IPS-20b (cell line): ENCODE measurements around the gene HRAS.
A peak's percentile ranks its signal among the peaks of the same experiment; 100 is the strongest.
"Not testable (repeated sequence)": the region's sequence is repeated elsewhere in the genome, so short reads cannot be mapped to it uniquely, and the experiment has no call there.

ENCODE experiments used
- H3K27ac ChIP-seq: one replicate; pipeline ENCODE4 v1.5.1; 2013; ENCODE audit warnings: low read length
- H3K27me3 ChIP-seq: 2 replicates; pipeline ENCODE4 v1.6.1; 2013; ENCODE audit warnings: mild to moderate bottlenecking, low read length, inconsistent platforms; ENCODE audit not compliant: insufficient read depth
- H3K36me3 ChIP-seq: 2 replicates; pipeline ENCODE4 v1.6.1; 2013; ENCODE audit warnings: low read depth, mild to moderate bottlenecking, inconsistent platforms, low read length, moderate library complexity; ENCODE audit not compliant: insufficient read depth
- H3K4me1 ChIP-seq: 2 replicates; pipeline ENCODE4 v1.6.1; 2013; ENCODE audit warnings: mild to moderate bottlenecking, control low read depth, inconsistent platforms, low read length, moderate library complexity; ENCODE audit not compliant: insufficient read depth
- H3K4me3 ChIP-seq: 2 replicates; pipeline ENCODE4 v1.5.1; 2013; ENCODE audit warnings: mild to moderate bottlenecking, low read length, inconsistent platforms
- H3K9ac ChIP-seq: 2 replicates; pipeline ENCODE4 v1.6.1; 2013; ENCODE audit warnings: low read depth, mild to moderate bottlenecking, inconsistent platforms, low read length, moderate library complexity
- H3K9me3 ChIP-seq: 2 replicates; pipeline ENCODE4 v1.6.1; 2013; ENCODE audit warnings: mild to moderate bottlenecking, low read depth, low read length, inconsistent platforms; ENCODE audit not compliant: insufficient read depth

HRAS gene

DNA sequence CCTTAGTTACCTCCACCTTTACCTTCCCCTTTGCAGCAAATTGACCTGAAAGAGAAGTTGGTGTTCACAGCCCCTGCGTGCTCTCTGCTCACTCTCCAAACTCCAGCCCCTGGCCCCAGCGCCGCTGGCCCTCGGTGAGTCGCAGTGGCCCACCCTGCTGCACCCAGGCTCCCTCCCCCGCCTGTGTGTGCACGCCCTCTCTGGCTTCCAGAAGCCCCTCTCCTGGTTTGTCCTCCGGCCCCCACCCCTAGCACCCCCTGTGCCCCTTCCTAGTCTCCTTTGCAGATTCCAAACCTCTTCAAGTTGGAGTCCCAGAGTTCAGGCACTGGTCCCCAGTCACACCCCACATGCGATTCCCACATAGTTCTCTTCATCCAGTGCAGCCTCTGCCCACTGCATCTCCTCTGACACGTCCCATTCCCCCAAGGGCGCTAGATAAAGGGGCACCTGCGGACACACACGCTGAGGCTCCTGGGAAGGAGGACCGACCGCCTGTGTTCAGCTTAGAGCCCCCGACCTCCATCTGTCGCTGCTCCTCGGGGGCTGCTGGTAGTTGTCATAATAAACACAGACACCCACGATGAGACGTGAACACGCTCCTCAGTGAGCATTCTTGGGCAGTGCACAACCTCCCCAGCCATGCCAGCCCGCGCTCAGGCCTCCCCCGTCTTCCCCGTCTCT is 39.4 kb upstream of the HRAS start:
- peaks cover 5% of the 10 kb centered on the region for H3K4me1 ChIP-seq
- no peaks in the 10 kb centered on the region for H3K9me3 ChIP-seq
- H3K27me3 ChIP-seq: peaks cover 28% of the 10 kb centered on the region
- no peak overlapping the region for H3K27ac ChIP-seq
- H3K36me3 ChIP-seq: peaks cover 4% of the 10 kb centered on the region; the same call in 1 of the 2 replicates
- peak overlapping the region; percentile 72 for H3K4me3 ChIP-seq
- no peak overlapping the region; the same call in 1 of the 2 replicates for H3K9ac ChIP-seq

DNA sequence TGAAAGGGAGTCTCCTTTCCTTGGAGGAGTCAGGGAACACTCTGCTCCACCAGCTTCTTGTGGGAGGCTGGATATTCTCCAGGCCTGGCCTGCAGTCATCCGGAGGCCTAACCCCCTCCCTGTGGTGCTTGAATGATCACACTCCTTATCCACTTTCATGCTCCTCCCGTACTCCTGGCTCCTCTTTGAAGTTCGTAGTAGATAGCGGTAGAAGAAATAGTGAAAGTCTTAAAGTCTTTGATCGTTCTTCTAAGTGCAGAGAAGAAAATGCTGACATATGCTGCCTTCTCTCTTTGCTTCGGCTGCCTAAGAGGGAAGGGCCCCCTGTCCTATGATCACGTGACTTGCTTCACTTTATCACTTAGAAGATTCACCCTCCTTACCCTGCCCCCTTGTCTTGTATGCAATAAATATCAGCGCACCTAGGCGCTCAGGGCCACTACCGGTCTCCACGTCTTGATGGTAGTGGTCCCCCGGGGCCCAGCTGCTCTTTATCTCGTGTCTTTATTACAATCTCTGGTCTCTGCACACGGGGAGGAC is 38.7 kb upstream of the HRAS start:
- peaks cover 34% of the 10 kb centered on the region for H3K27me3 ChIP-seq
- H3K36me3 ChIP-seq, H3K9me3 ChIP-seq, H3K4me3 ChIP-seq, H3K27ac ChIP-seq, H3K4me1 ChIP-seq, H3K9ac ChIP-seq: not testable (repeated sequence)

DNA sequence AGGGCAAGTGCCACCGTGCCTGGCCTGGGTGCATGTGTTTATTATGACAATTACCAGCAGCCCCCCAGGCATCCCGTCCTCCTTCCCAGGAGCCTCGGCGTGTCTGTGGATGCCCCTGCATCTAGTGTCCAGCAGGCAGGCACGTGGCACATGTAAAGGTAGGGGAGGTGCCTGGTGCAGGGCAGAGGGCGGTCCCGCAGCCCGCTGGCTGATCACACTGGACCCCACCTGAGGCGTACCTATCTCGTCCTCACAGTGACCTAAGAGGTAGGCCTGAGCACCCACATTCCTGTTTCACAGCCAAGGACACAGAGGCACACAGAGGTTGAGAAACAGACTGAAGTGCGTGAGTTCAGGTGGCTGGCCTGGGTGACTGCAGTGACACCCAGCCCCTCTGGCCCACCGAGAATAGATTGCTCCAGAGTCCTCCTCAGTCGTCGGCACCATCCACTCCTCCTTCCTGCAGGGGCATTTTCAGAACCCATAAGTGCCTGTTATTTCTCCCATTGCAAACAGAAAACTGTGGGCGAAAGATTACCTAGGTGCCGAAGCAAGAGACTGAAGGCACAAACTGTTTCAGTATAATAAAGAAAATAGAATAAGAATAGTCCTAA is 37.9 kb upstream of the HRAS start:
- no peak overlapping the region for H3K9ac ChIP-seq
- 0 out of 2 replicates have a peak, but pooled peaks cover under 1% of the 10 kb centered on the region for H3K36me3 ChIP-seq
- peaks cover 5% of the 10 kb centered on the region for H3K4me1 ChIP-seq
- peaks cover 37% of the 10 kb centered on the region for H3K27me3 ChIP-seq
- H3K4me3 ChIP-seq: no peak overlapping the region
- no peaks in the 10 kb centered on the region for H3K9me3 ChIP-seq
- H3K27ac ChIP-seq: no peak overlapping the region

- Histone ChIP-seq H3K9me3 (no peaks in the 10 kb centered on the region), H3K27ac (no peak overlapping the region), H3K4me3 (no peak overlapping the region), H3K4me1 (no peaks in the 10 kb centered on the region; the same call in 1 of the 2 replicates), H3K27me3 (peaks cover 49% of the 10 kb centered on the region), H3K9ac (no peak overlapping the region), H3K36me3 (no peaks in the 10 kb centered on the region)
Observed at GRCh38 chr11:571802-572185, 36.4 kb upstream of the HRAS start.

DNA sequence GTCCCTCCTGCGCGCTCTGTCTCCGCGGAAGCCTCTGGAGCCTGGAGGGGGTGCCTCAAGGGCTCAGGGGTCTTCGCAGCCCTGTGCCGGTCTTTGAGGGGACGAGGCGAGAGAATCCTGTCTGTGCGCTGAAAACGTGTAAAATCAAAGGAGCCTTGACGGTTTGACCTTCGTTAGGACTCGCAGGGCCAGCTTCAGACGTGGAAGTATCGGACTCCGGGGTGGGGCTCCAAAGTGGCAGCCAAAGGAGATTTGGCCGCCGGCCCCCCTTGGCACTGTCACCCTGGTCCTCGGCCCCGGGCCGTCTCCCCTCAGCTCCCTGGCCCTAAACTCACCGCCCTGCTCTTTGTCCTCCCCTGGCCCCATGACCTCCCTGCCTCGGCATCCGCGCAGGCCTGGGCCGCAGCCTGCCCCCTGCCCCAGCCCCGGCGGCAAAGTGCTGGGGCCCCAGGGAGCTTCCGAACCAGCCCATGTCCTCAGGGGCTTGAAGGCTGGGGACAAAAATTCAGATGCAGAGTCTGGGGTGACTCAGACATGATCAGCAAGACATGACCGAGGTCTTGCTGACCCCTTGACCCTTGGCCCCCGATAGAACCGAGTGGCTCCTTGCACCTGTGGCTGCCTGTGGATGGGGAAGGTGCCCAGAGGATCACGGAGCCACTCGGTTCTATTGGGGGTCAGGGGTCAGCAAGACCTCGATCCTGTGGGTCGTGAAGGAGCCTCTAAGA is 33.9 kb upstream of the HRAS start:
- Histone ChIP-seq H3K27ac (no peak overlapping the region), H3K27me3 (peaks cover 36% of the 10 kb centered on the region), H3K9ac (no peak overlapping the region), H3K36me3 (no peaks in the 10 kb centered on the region), H3K4me3 (peak overlapping the region; percentile 50), H3K4me1 (no peaks in the 10 kb centered on the region; the same call in 1 of the 2 replicates), H3K9me3 (no peaks in the 10 kb centered on the region)

DNA sequence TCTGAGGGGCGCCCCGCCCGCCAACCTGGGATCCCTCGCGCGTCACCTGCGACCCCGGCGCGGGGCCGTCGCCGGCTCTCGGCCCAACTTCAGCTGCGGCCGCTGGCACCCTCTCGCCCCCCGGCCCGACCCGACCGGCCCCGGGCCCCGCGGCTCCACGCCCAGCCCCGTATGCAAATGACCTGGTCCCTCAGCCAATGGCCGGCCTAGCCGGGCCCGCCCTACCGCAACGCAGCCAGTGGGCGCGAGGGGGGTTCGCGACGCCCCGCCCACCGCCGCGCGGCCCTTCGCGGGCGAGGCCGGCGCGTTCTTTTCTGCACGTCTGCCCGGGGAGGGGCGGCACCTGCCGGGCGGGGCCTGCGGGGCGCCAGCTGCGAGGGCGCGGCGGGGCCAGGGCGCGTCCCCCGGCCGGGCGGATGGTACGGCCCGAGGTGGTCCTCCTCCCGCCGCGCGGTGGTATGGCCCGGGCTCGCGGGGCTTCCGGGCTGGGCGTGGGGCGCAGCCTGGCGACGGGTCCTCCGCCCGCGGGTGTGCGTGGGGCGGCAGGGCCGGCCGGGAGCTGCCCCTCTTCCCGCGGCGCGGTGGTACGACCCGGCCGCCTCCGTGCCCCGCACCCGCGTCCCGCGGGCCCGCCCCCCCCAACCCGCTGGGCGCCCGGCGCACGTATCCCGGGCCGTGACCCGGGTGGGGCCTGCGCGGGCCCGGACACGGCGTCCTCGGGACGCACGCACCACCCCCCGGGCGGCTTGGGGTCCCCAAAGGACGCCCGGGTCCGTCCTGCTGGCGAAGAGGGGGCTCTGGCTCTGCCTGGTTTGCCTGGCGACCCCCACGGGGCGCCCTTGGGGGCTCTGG is 33.2 kb upstream of the HRAS start:
- H3K9ac ChIP-seq: no peak overlapping the region
- H3K4me3 ChIP-seq: peak overlapping the region; percentile 58
- no peak overlapping the region for H3K27ac ChIP-seq
- H3K36me3 ChIP-seq: peaks cover 7% of the 10 kb centered on the region; the same call in 1 of the 2 replicates
- H3K27me3 ChIP-seq: peaks cover 29% of the 10 kb centered on the region
- no peaks in the 10 kb centered on the region for H3K9me3 ChIP-seq
- H3K4me1 ChIP-seq: no peaks in the 10 kb centered on the region; the same call in 1 of the 2 replicates

- H3K9me3 ChIP-seq: no peaks in the 10 kb centered on the region
- peaks cover 7% of the 10 kb centered on the region; the same call in 1 of the 2 replicates for H3K36me3 ChIP-seq
- H3K27ac ChIP-seq: no peak overlapping the region
- no peak overlapping the region for H3K9ac ChIP-seq
- H3K4me1 ChIP-seq: no peaks in the 10 kb centered on the region; the same call in 1 of the 2 replicates
- H3K4me3 ChIP-seq: peak overlapping the region; percentile 58
- H3K27me3 ChIP-seq: peaks cover 23% of the 10 kb centered on the region
Observed at GRCh38 chr11:567629-568292, 32.4 kb upstream of the HRAS start.

DNA sequence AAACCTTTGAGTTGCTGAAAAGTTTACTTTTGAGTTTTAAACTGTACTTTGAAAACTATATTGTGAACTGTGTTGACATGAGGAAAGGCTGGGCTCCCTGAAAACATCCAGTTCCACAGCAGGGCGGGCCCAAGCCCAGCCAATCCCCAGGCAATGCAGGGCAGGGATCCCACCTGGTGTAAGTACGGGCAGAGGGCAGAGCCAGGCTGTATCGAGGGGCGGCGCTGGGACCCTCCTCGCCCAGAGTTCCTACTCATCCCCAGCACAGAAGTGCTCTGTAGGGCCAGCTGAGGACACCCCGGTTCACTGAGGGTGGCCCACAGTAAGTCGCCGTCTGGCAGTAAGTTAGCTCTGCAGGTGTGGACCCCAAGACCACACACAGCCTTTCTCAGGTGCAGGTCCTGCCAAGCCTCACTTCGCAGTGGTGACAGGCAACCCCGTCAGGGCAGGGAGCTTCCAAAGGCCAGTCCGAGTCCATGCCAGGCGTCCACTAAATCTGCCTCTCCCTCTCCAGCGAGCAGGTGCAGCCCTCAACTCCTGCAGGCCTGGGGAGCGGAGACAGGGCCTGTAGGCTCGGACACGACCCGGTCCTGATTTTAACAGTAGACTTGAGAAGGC is 31.7 kb upstream of the HRAS start:
- Histone ChIP-seq H3K27me3 (peaks cover 23% of the 10 kb centered on the region), H3K9me3 (no peaks in the 10 kb centered on the region), H3K4me1 (no peaks in the 10 kb centered on the region; the same call in 1 of the 2 replicates), H3K9ac (no peak overlapping the region), H3K36me3 (peaks cover 7% of the 10 kb centered on the region; the same call in 1 of the 2 replicates), H3K4me3 (no peak overlapping the region), H3K27ac (no peak overlapping the region)

DNA sequence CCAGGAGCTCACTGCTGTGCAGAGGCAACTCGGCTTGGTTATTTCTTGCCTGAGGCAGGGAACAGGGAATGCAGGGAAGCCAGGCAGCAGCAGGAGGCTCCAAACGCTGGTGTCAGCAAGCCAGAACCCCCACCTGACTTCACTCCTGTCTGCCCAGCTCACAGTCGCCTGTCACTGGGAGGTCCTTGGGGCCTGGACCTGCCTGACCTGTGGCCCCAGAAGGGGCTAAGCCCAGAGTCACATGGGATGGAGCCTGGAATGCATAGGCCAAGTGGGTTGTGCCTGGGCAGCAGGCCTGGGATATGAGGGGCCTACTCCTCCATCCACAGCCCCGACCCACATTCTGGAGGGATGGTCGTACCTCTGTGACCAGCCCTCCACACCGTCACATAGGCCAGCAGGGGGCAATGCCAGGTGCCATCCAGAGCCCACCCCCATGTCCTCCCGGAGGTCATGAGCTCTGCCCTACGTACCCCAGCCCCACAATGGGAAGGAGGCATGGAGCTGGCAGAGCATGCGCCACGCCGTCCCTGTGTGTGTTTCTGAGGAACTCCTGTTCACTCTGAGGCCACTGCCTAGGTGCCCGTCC is 30.6 kb upstream of the HRAS start:
- H3K36me3 ChIP-seq: peaks cover 7% of the 10 kb centered on the region; the same call in 1 of the 2 replicates
- H3K27ac ChIP-seq: no peak overlapping the region
- no peak overlapping the region for H3K9ac ChIP-seq
- no peaks in the 10 kb centered on the region for H3K4me1 ChIP-seq
- H3K4me3 ChIP-seq: no peak overlapping the region
- H3K9me3 ChIP-seq: no peaks in the 10 kb centered on the region
- H3K27me3 ChIP-seq: peaks cover 28% of the 10 kb centered on the region
